DMS153 treated with DMSO at 0.1 percent for 48 hours (cell line): ENCODE data around the gene SPRING1.
"Not testable (repeated sequence)": the region's sequence is repeated elsewhere in the genome, so short reads cannot be mapped to it uniquely, and the experiment has no call there.

Experiments
- DNase-seq: peaks from one replicate; lab custom pipeline; 2025; ENCODE audit not compliant: unreplicated experiment; lab: John Stamatoyannopoulos, UW

Gene SPRING1

DNA sequence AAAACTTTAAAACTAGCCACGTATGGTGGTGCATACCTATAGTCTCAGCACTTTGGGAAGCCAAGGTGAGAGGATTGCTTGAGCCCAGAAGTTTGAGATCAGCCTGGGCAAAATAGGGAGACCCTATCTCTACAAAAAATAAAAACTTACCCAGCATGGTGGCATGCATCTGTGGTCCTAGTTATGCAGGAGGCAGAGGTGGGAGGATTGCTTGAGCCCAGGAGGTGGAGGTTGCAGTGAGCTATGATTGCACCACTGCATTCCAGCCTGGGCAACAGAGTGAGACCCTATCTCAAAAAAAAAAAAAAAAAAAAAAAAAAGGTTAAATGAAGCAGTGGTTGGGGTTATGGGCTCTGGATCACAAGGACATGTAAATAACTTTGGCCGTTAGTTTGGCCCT, 4.9 kb upstream of the SPRING1 start:
- DNase-seq, result not testable (repeated sequence)

DNA sequence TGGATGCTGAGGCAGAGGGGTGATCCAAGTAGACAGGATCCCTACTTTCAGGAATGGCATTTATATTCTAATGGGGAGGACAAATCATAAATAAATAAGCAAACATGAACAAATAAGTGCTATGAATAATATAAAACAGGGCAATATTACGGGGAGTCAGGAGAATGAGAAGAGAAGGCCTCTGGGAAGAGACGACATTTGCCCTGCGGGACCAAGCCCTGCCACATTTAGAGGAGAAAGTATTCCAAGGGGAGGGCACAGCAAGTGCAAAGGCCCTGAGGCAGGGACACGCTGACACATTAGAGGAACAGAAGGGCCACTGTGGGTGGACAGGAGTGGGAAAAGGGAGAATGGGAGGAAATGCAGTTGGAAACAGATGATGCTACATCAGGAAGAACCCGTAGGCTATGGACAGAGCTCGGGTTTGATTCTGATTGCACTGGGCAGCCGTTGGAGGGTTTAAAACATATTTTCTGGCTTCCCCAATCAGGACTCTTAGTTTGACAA, 1.6 kb upstream of the SPRING1 start:
- DNase-seq, result no peak

- DNase-seq, result no peak
Observed at GRCh38 chr12:116736962-116737773, 701 bp downstream of the SPRING1 start.

DNA sequence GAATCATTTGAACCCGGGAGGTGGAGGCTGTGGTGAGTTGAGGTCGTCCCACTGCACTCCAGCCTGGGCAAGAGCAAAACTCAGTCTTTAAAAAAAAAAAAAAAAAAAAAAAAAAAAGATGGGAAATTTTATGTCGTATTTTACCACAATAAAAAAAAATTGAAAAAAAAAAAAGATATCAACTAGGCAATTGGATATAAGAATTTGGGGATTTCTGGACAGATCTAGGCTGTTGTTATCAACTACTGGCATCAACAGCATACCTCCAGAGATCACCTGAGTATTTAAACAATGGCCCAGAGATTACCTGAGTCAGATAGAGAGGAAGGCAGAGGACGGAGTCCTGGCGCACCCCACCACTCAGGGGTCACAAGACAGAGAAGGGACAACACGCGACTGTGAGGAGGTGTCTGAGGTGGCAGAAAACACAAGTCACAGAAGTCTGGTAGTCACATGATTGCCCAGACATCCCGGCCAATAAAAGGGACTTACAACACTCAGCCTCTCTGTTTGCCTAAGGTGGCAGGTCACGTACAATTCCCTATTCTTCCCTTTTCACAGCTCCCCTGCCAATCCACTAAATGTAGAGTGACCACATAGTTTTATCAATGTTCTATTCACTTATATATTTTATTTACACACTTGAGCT, 1.8 kb downstream of the SPRING1 start:
- no peak for DNase-seq

- DNase-seq, result no peak
Observed at GRCh38 chr12:116735084-116735483, 2.8 kb downstream of the SPRING1 start.

DNA sequence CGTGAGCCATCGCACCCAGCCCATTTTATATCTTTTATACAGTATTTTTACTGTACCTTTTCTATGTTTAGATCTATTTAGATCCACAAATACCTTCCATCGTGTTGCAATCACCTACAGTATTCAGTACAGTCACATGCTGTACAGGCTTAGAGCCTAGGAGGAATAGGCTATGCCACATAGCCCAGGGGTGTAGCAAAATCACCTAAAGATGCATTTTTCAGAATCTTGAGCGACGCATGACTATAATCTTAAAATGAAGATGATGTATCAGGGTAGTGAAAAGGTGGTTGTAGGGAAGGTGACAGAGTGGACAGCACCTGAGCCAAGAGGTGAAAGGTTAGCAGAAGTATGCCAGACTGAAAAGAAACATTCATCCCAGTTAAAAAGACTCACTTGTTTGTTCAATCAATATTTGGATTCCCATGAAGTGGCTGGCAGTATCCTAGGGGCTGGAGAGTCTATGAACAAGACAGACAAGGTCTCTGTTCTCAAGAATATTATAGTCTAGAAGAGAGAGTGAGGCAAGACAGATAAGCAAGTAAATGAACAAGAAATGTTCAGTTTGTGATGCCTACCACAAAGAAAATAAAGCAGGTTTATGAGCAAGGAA, 3.6 kb downstream of the SPRING1 start:
- no peak for DNase-seq

- no peak for DNase-seq
Observed at GRCh38 chr12:116731801-116732200, 6.1 kb downstream of the SPRING1 start.

DNA sequence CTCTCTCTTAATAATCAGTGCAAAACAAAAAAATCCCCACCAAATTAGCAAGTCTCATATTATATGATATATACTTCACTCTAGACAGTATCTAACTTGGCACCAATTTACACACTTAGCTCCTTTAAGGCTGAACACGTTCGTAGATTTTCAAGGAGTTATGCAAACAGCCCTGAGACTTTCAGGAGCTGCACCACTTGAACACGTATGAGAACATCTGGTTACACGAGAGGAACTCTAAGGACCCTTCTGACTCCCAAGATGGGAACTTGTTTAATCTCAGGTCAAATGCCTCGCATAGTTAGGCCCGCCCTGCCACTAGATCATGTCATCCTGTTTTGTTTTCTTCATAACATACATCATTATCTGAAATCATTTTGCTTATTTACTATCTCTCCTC, 10.0 kb downstream of the SPRING1 start:
- DNase-seq, result no peak

DNA sequence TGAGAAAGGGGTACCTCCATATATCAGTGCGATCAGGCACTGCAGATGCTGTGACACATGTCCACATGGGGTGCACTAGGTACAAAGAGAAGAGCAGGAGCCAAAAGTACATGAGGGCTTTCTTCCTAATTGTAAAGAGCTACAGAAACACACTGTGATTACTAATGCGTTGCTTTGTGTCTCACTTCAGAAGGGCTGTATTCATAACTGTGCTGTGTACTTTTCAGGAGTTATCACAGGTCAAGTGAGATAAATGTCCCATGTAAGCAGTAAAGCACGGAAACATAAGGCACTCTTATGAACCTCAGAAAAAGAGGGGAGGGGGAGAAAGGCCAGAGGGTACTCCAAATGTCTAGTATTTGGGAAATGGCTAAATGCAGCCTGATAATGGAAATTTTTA, 10.6 kb downstream of the SPRING1 start:
- DNase-seq, result no peak

GRCh38 chr12:116726694-116727093, 11.2 kb downstream of the SPRING1 start:
- DNase-seq, result no peak

GRCh38 chr12:116722245-116722644, 15.6 kb downstream of the SPRING1 start:
- no peak for DNase-seq

GRCh38 chr12:116719731-116720528, 17.9 kb downstream of the SPRING1 start:
- DNase-seq, result no peak

- DNase-seq, result no peak
Observed at GRCh38 chr12:116718655-116719454, 19.0 kb downstream of the SPRING1 start.

- no peak for DNase-seq
Observed at GRCh38 chr12:116717466-116718437, 20.1 kb downstream of the SPRING1 start.

DNA sequence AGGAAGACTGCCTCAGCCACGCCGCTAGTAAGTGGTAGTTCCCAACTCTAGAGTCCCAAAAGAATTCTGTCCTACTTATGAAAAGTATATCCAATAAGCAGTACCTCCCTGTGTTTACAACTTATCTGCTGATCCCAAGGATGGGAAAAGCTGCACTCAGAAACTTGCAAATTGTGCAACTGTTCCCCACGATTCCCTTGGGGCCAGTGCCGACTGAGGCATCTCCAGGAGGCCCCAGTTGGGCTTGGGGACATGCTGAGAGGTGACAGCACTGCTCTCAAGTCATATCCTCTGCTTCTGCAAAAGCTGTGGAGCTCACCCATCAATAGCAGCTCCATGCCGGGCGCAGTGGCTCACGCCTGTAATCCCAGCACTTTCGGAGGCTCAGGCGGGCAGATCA, 23.7 kb downstream of the SPRING1 start:
- DNase-seq, result no peak

- DNase-seq, result no peak
Observed at GRCh38 chr12:116713527-116713926, 24.3 kb downstream of the SPRING1 start.

GRCh38 chr12:116712458-116713303, 25.2 kb downstream of the SPRING1 start:
- DNase-seq, result no peak
